HepG2 (cell line): ENCODE data around the gene FAT2. TPM values are rescaled to one million over a fixed set of nuclear protein-coding genes. Genes with fewer than 3 reads are reported as not detected.

ENCODE experiments used
- ATAC-seq: fragments of 200-7000 bp; cut with Tn5 transposase; 3 replicates; pipeline ENCODE4 v1.9.1; 2020; ENCODE audit warnings: mild to moderate bottlenecking, moderate library complexity
- BruUV-seq: library from RNA; stranded (reverse); fragments of 400-500 nt; replicated peaks from 2 replicates; lab custom pipeline; 2021; lab: Mats Ljungman, UMichigan
- CTCF ChIA-PET: fragments of 300-600 bp; formaldehyde crosslinking; extraction: SDS; loops from one replicate; lab custom pipeline; 2021; ENCODE audit warnings: low total read pairs, inconsistent platforms, low intra/inter-chr PET ratio; lab: Yijun Ruan, JAX
- POLR2A ChIA-PET: fragments of 350-600 bp; sonication (Branson Sonifier 250); formaldehyde crosslinking; loops from one replicate; lab custom pipeline; 2020; ENCODE audit warnings: antibody characterized with exemption, inconsistent platforms; lab: Yijun Ruan, JAX
- DNase-seq: peaks from one replicate; pipeline ENCODE4 v3.0.0-alpha.2; 2015; ENCODE audit warnings: low spot score
- FAIRE-seq: peaks from 3 replicates; lab custom pipeline; 2011; peaks lifted over from hg19 to GRCh38; lab: Jason Lieb, UNC
- H2AFZ ChIP-seq: one replicate; pipeline ENCODE4 v1.6.1; 2011; ENCODE audit warnings: low read length, inconsistent platforms
- H3K27ac ChIP-seq: fragments of 300-600 bp; 3 replicates; pipeline ENCODE4 v1.8.0; 2011; ENCODE audit warnings: mixed run types, mild to moderate bottlenecking, mixed read lengths, low read length, inconsistent platforms; ENCODE audit not compliant: insufficient read depth; ENCODE audit errors: extremely low read length
- H3K27me3 ChIP-seq, 2 experiments: fragments of 200-600 bp in 1 of 2; 2 replicates in 1 of 2; 3 replicates in 1 of 2; pipeline versions ENCODE4 v1.6.0 to v1.8.0; 2011; ENCODE audit warnings: low read length in 2 of 2, mild to moderate bottlenecking in 2 of 2, moderate library complexity in 2 of 2, inconsistent platforms in 1 of 2; ENCODE audit not compliant: insufficient read depth in 2 of 2, control insufficient read depth in 1 of 2
- H3K36me3 ChIP-seq, 2 experiments: fragments of 200-600 bp in 1 of 2; replicated peaks in 1 of 2; 2 replicates in 1 of 2; 3 replicates in 1 of 2; pipeline versions ENCODE4 v1.5.1 to v1.8.0; 2011; ENCODE audit warnings: low read length in 2 of 2, inconsistent platforms in 1 of 2; ENCODE audit not compliant: insufficient read depth in 2 of 2, control insufficient read depth in 1 of 2
- H3K4me1 ChIP-seq: 2 replicates; pipeline ENCODE4 v1.5.1; 2012; ENCODE audit warnings: low read length, inconsistent platforms; ENCODE audit not compliant: insufficient read depth
- H3K4me2 ChIP-seq: 2 replicates; pipeline ENCODE4 v1.6.0; 2011; ENCODE audit warnings: low read depth, low read length, inconsistent platforms
- H3K4me3 ChIP-seq, 3 experiments: fragments of 200-600 bp in 1 of 3; sonication (generic), shearing (Covaris generic) in 1 of 3; replicated peaks in 1 of 3; 2 replicates each; pipeline ENCODE4 v1.5.1; 2011 to 2016; ENCODE audit warnings: low read length in 3 of 3, inconsistent platforms in 2 of 3, low read depth in 2 of 3, mild to moderate bottlenecking in 2 of 3, control low read depth in 1 of 3, mixed read lengths in 1 of 3; ENCODE audit not compliant: insufficient read depth in 1 of 3
- H3K79me2 ChIP-seq: one replicate; pipeline ENCODE4 v1.6.1; 2011; ENCODE audit warnings: low read length, inconsistent platforms; ENCODE audit not compliant: insufficient read depth
- H3K9ac ChIP-seq: 2 replicates; pipeline ENCODE4 v1.6.0; 2011; ENCODE audit warnings: mild to moderate bottlenecking, low read depth, low read length, inconsistent platforms; ENCODE audit not compliant: insufficient read depth
- H3K9me3 ChIP-seq: 2 replicates; pipeline ENCODE4 v1.5.1; 2012; ENCODE audit warnings: mild to moderate bottlenecking, low read length
- H4K20me1 ChIP-seq: 2 replicates; pipeline ENCODE4 v1.6.0; 2011; ENCODE audit warnings: inconsistent platforms, mild to moderate bottlenecking, low read length, moderate library complexity; ENCODE audit not compliant: insufficient read depth
- FOSL1 ChIP-seq: sonication (generic); formaldehyde crosslinking; IDR thresholded peaks from 2 replicates; pipeline ENCODE4 v1.9.0; 2021; ENCODE audit warnings: missing genetic modification reagents, borderline replicate concordance
- GTF3A ChIP-seq: sonication (generic); formaldehyde crosslinking; conservative IDR thresholded peaks from 2 replicates; pipeline ENCODE4 v1.4.0; 2020; ENCODE audit warnings: mild to moderate bottlenecking, missing genetic modification reagents
- MXI1 ChIP-seq: IDR thresholded peaks from 3 replicates; pipeline ENCODE4 v1.6.1; 2012; ENCODE audit warnings: low read depth, low read length, inconsistent platforms, borderline replicate concordance
- NFIB ChIP-seq: sonication (generic); formaldehyde crosslinking; IDR thresholded peaks from 2 replicates; pipeline ENCODE4 v1.9.0; 2021; ENCODE audit warnings: missing genetic modification reagents, mild to moderate bottlenecking, borderline replicate concordance
- PRDM15 ChIP-seq: sonication (generic); formaldehyde crosslinking; IDR thresholded peaks from 2 replicates; pipeline ENCODE4 v1.4.0; 2020; ENCODE audit warnings: missing genetic modification reagents
- SATB2 ChIP-seq: sonication (generic); formaldehyde crosslinking; IDR thresholded peaks from 2 replicates; pipeline ENCODE4 v1.5.0; 2020; ENCODE audit warnings: missing genetic modification reagents
- ZBTB37 ChIP-seq: sonication (generic); formaldehyde crosslinking; IDR thresholded peaks from 2 replicates; pipeline ENCODE4 v1.4.0; 2020; ENCODE audit warnings: mild to moderate bottlenecking, missing genetic modification reagents
- ZNF12 ChIP-seq: sonication (generic); formaldehyde crosslinking; IDR thresholded peaks from 2 replicates; pipeline ENCODE4 v1.5.0; 2020; ENCODE audit warnings: missing genetic modification reagents
- ZNF224 ChIP-seq: sonication (generic); formaldehyde crosslinking; IDR thresholded peaks from 2 replicates; pipeline ENCODE4 v1.5.0; 2020; ENCODE audit warnings: mild to moderate bottlenecking, missing genetic modification reagents
- ZNF496 ChIP-seq: sonication (generic); formaldehyde crosslinking; IDR thresholded peaks from 2 replicates; pipeline ENCODE4 v1.8.1; 2023; ENCODE audit warnings: mild to moderate bottlenecking, moderate library complexity, missing genetic modification reagents; ENCODE audit not compliant: insufficient replicate concordance
- WGBS: methylation state at CpG from one replicate; pipeline ENCODE4 v1.1.6; 2017; ENCODE audit warnings: low lambda C conversion rate; 5-methylcytosine and 5-hydroxymethylcytosine counted together
- in situ Hi-C: cut with HindIII; loops from 2 replicates; pipeline ENCODE4 v1.10.0; 2017; ENCODE audit warnings: low pct_unique_long_range_greater_than_20kb; ENCODE audit not compliant: extremely low pct_ligation_motif_present
- intact Hi-C: fragments of 100-400 bp; cut with micrococcal nuclease; formaldehyde crosslinking; loops from one replicate; pipeline ENCODE4 v1.10.0; 2022; ENCODE audit not compliant: unreplicated experiment
- polyA plus RNA-seq, 8 experiments: library from polyadenylated mRNA; depleted of rRNA in 3 of 8; stranded (reverse) in 7 of 8; unstranded in 1 of 8; fragments of >200 nt; fragmentation: Illumina TruSeq in 4 of 8; extraction: Trizol in 4 of 8; gene quantifications; 2 replicates each; pipeline versions ENCODE4 v1.2.1 to v1.2.3, GENCODE V29; 2011 to 2016; ENCODE audit warnings: low read depth in 4 of 8, missing spikeins in 1 of 8, mixed read lengths in 1 of 8; ENCODE audit not compliant: insufficient read depth in 1 of 8
- total RNA-seq, 5 experiments: library from RNA; depleted of rRNA; stranded (reverse); fragments of >200 nt; fragmentation: Illumina TruSeq; extraction: Trizol; gene quantifications; 2 replicates each; pipeline ENCODE4 v1.2.3, GENCODE V29; 2016; ENCODE audit warnings: low read depth in 1 of 5
- TF ChIP-seq, protein P1 (sequence below): IDR thresholded peaks from 2 replicates; pipeline ENCODE4 v1.6.1; 2016; ENCODE audit warnings: mild to moderate bottlenecking, missing biosample characterization, missing genetic modification reagents

FAT2 gene
- total and polyA plus RNA-seq, 2 of the 13 experiments (the other 11 are each of a cell fraction or from before 2014, with no cell fraction given), result not detected

GRCh38 chr5:151568036-151568435 is 23.1 kb downstream of the FAT2 start:
- no peaks in the 10 kb centered on the region for H3K4me1 ChIP-seq
- TF ChIP-seq, protein P1, sequence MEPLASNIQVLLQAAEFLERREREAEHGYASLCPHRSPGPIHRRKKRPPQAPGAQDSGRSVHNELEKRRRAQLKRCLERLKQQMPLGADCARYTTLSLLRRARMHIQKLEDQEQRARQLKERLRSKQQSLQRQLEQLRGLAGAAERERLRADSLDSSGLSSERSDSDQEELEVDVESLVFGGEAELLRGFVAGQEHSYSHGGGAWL (CRISPR knock-in tag), result no peak
- no peak overlapping the region for H2AFZ ChIP-seq
- H3K79me2 ChIP-seq, result no peaks in the 10 kb centered on the region
- no TSS peak for BruUV-seq
- intact Hi-C loops, result no loop called here
- H4K20me1 ChIP-seq, result no peaks in the 10 kb centered on the region
- H3K9ac ChIP-seq, result no peak overlapping the region
- H3K27me3 ChIP-seq, result peaks cover 2 to 31% of the 10 kb centered on the region in 2 experiments; a peak in 4 of 5 replicates
- no peak for FAIRE-seq
- ATAC-seq, result no peak
- in situ Hi-C loops, result no loop called here
- CTCF ChIA-PET, result no interaction called here
- 25% methylated on average over 7 of the region's 7 CpGs for WGBS
- no peaks in the 10 kb centered on the region for H3K9me3 ChIP-seq
- H3K36me3 ChIP-seq, result no peaks in the 10 kb centered on the region
- DNase-seq, result no peak
- no peak overlapping the region for H3K4me2 ChIP-seq
- POLR2A ChIA-PET, result no interaction called here
- H3K4me3 ChIP-seq, result no peak overlapping the region
- H3K27ac ChIP-seq, result no peak overlapping the region

- BruUV-seq, result no TSS peak
- H3K9ac ChIP-seq, result no peak overlapping the region
- intact Hi-C loops, result no loop called here
- 39% methylated on average over 2 of the region's 11 CpGs for WGBS
- H3K4me1 ChIP-seq, result no peaks in the 10 kb centered on the region
- H3K27me3 ChIP-seq, result peaks cover 2 to 37% of the 10 kb centered on the region in 2 experiments; a peak in 4 of 5 replicates
- no peaks in the 10 kb centered on the region for H4K20me1 ChIP-seq
- H3K9me3 ChIP-seq, result no peaks in the 10 kb centered on the region
- H3K36me3 ChIP-seq, result no peaks in the 10 kb centered on the region
- no peak overlapping the region for H3K4me2 ChIP-seq
- TF ChIP-seq SATB2 (no peak), MXI1 (no peak), GTF3A (CRISPR knock-in tag) (no peak), PRDM15 (CRISPR knock-in tag) (no peak), NFIB (CRISPR knock-in tag) (no peak), FOSL1 (CRISPR knock-in tag) (no peak), ZNF12 (CRISPR knock-in tag) (no peak), ZNF224 (CRISPR knock-in tag) (no peak), ZBTB37 (CRISPR knock-in tag) (no peak), ZNF496 (CRISPR knock-in tag) (no peak)
- TF ChIP-seq, all 625 proteins: peak for 0
- no peak overlapping the region for H3K27ac ChIP-seq
- no peak overlapping the region for H2AFZ ChIP-seq
- no peak overlapping the region for H3K4me3 ChIP-seq
- no peak for DNase-seq
- H3K79me2 ChIP-seq, result no peaks in the 10 kb centered on the region
- FAIRE-seq, result no peak
- ChIA-PET CTCF (no interaction called here), POLR2A (no interaction called here)
- in situ Hi-C loops, result no loop called here
- no peak for ATAC-seq
These were observed 25.2 kb downstream of the FAT2 start for GRCh38 chr5:151565971-151566370.
